ENCODE results near the gene VSIG10L2.
"Not testable (repeated sequence)": the region's sequence is repeated elsewhere in the genome, so short reads cannot be mapped to it uniquely, and the experiment has no call there.

VSIG10L2 gene

GRCh38 chr11:125979511-125979910 is 33.7 kb downstream of the VSIG10L2 start:
- TF ChIP-seq CTCF (IDR thresholded peaks at IDR 0.05), result no peak
- H3K4me3 ChIP-seq, result no peak overlapping the region
- DNase-seq (ENCODE audit: low spot score), result no peak
- no peak overlapping the region for H3K27ac ChIP-seq

- no peak overlapping the region for H3K27ac ChIP-seq
- no peak for TF ChIP-seq CTCF (IDR thresholded peaks at IDR 0.05)
- H3K4me3 ChIP-seq, result no peak overlapping the region
- DNase-seq (ENCODE audit: low spot score), result no peak
These were observed 34.6 kb downstream of the VSIG10L2 start for GRCh38 chr11:125980436-125980835.

- no peak overlapping the region for H3K4me3 ChIP-seq
- no peak for TF ChIP-seq CTCF (IDR thresholded peaks at IDR 0.05)
- no peak overlapping the region for H3K27ac ChIP-seq
- no peak for DNase-seq (ENCODE audit: low spot score)
These were observed 36.5 kb downstream of the VSIG10L2 start for GRCh38 chr11:125982348-125982730.

- H3K4me3 ChIP-seq; H3K27ac ChIP-seq; DNase-seq (ENCODE audit: low spot score): not testable (repeated sequence)
These were observed 40.1 kb downstream of the VSIG10L2 start for GRCh38 chr11:125985956-125986355.

GRCh38 chr11:125987066-125987641 is 41.3 kb downstream of the VSIG10L2 start:
- no peak overlapping the region for H3K27ac ChIP-seq
- no peak for TF ChIP-seq CTCF (IDR thresholded peaks at IDR 0.05)
- DNase-seq (ENCODE audit: low spot score), result no peak
- no peak overlapping the region for H3K4me3 ChIP-seq

GRCh38 chr11:125990244-125990643 is 44.4 kb downstream of the VSIG10L2 start:
- H3K4me3 ChIP-seq, result no peak overlapping the region
- TF ChIP-seq CTCF (IDR thresholded peaks at IDR 0.05), result no peak
- no peak for DNase-seq (ENCODE audit: low spot score)
- peak overlapping the region in 1 of 2 donors; percentile 16 for H3K27ac ChIP-seq

- no peak overlapping the region for H3K27ac ChIP-seq
- no peak for DNase-seq (ENCODE audit: low spot score)
- no peak overlapping the region for H3K4me3 ChIP-seq
- TF ChIP-seq CTCF (IDR thresholded peaks at IDR 0.05), result no peak
These were observed 47.0 kb downstream of the VSIG10L2 start for GRCh38 chr11:125992893-125993292.

- no peak overlapping the region for H3K27ac ChIP-seq
- no peak for DNase-seq (ENCODE audit: low spot score)
- TF ChIP-seq CTCF (IDR thresholded peaks at IDR 0.05), result no peak
- H3K4me3 ChIP-seq, result no peak overlapping the region
These were observed 48.7 kb downstream of the VSIG10L2 start for GRCh38 chr11:125994509-125994908.

Measured in coronary artery (tissue), 2 donors.